HG03457 (cell line): ENCODE results near the gene CYP51A1.
"Not testable (repeated sequence)": the region's sequence is repeated elsewhere in the genome, so short reads cannot be mapped to it uniquely, and the experiment has no call there.

Experiments
- ATAC-seq: cut with Tn5 transposase; IDR thresholded peaks from one replicate; pipeline ENCODE4 v1.9.1; 2021; ENCODE audit warnings: moderate number of reproducible peaks; ENCODE audit not compliant: unreplicated experiment

CYP51A1 gene

DNA sequence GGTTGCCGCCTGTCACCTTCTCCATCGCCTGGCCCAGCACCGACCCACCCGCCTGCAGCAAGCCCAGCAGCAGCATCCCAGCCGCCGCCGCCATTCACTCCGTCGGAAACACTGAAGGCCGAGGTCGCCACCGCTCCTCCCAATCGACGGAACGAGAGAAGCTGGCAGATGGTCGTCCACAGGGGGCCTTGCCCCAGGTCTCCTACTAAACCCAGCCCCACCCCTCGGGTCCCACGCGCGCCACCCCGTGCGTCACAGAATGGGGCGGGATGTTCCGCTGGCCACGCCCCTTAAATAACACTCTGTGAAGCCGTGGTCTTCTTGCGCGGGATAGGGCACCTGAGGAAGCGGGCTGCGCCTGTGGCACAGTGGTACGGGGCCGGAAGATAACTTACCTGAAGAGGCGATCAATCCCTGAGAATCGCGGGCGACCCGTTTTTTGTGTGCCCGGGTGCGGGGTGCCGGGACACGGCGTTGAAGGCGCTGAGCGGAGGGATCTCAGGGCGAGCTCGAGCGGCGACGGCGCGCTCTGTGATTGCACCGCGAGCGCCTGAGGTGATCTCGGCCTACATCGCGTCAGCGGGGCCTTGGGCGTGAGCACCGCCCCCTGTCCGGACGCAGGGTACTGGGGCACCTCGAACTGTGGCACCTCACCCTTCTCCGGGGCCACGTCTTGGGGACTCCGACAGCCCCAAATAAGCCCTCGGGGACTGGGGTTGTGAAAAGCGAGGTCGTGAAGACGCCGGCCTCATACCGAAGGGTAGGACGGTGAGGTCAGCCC, at the start of gene CYP51A1:
CYP51A1 (minus strand) TSS at position 207 of the 781 bp plus-strand sequence; CDS start at position 94, 113 bp downstream.
- ATAC-seq, result peak; percentile 90

DNA sequence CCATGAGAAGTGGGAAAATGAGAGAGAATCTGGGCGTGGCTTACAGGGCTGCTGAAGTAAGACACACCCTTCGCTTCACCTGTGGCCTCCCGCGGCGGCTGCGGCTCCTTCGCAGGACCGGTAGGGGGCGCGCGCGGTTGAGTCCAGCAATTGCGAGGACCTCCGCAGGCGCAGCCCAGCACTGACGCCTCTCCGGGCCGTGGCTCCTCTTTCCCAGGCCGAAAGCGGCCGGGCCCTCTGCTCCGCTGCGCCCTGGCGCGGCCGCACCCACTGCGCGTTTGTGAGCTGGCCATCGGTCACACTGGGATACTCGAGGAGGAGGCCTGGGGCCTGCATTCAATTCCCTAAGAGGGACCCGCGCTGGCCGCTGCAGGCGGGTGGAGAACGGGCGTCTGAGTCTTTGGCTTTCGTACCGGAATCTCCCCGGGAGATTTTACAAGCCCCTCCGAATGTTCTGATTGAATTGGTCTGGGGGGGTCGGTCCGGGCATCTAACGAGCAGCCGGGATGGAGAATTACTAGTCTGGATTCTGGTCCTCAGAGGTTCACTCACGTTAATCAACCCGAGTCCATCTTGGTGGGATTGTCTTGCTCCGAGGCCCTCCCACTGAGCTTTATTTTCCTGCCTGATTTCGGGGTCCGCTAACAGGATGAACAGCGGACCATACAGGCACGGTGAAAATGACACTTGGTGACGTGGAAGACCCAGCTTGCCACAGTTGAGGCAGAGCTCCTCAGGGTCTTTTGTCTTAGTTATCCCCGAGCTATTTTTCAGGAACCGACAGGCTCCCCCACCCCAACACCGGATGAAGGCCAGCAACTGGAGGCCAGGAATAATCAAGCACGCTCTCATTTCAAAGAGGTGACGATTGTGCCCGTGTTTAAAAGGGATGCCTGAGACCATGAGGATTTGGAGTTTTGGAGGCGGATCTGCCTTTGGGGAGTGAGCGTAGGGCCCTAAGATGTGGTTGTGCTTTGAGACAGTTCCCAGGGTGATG, 44.9 kb upstream of the CYP51A1 start, which contains the start of gene LRRD1:
LRRD1 (minus strand) TSS at position 215 of the 997 bp plus-strand sequence. CDS start 13,940 bp downstream, outside the sequence.
- peak; percentile 100 for ATAC-seq

DNA sequence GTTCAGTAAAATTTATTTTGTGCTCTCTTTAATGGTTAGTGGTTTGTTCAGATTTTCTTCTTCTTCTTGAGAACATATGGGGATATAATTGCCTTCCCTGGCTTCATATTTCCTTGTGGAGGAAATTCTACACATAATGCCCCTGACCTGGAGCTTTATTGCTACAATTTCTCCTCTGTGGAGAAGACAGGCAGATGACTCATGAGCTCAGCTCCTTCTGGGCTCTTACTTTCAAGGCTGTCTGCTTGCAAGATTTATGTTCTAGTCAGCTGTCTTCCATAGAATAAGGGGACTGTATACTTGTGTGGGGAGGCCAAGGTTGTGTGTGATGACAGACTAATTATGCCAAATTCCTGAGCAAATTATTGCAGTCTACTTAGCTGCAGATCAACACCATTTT, 43.1 kb upstream of the CYP51A1 start:
- ATAC-seq, result no peak

DNA sequence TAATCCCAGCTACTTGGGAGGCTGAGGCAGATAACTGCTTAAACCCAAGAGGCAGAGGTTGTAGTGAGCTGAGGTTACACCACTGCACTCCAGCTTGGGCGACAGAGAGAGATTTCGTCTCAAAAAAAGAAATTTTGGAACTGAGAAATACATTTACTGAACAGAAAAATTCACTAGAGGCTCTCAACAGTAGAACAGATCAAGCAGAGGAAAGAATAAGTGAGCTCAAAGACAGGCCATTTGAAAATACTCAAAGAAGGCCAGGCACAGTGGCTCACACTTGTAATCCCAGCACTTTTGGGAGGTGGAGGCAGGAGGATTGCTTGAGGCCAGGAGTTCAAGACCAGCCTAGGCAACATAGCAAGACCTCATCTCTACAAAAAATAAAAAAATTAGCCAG, 35.3 kb upstream of the CYP51A1 start:
- ATAC-seq, result not testable (repeated sequence)

DNA sequence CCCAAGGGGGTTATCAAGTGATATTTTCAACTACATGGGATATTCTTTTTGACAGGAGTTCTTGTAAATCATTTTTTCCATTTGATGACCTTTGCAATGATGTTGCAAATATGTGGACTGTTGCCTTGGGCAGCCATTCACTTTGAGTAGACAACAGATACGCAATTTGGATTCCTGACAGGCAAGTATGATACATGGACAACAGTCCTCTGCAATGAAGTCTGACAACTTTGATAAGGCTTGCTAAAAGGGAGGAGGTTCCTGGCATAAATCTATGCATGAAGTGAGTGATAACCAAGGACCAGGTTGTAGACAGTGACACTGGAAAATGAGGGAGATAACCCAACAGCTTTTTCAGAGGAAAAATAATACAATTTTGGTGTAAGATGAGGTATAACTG, 27.0 kb upstream of the CYP51A1 start:
- ATAC-seq, result no peak

DNA sequence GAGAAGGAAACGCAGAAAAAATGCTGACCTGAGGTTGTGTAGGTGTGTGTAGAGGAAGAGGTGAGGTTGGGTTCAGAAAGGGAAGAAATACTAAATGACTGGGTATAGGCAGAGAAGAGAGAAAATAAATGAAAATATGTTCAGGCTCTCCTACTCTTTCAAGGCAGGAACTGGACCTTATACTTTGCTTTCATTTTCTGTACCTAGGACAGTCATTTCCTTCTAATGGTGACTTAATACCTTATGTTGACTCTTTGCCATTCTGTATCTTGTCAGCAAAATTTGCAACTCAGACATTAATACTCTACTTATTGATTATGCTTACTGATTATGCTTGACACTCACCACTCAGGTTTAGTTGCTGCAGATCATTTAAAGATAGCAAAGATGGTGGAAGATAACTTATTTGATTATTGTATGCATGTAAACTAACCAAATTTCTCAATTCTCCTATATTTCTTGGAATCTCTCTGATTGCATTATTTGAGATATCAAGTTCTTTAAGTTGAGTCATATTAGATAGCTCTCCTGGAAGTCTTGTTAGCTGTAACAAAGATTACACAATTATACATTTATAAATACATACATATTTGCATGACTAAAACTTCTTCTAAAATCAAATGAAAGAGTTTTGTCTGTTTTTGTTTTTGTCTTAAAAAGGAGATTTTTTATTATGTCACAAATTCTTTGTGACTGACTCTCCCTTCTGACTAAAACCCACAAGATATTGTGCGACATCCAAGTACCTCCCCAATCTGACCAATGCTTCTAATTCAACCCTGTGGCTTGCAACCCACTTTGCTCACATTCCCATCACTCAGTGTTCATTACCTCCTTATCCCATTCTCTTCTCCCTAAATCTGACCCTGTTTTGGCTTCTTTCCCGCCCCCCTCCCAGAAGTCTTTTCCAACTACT, 24.6 kb upstream of the CYP51A1 start:
- peak; percentile 65 for ATAC-seq

DNA sequence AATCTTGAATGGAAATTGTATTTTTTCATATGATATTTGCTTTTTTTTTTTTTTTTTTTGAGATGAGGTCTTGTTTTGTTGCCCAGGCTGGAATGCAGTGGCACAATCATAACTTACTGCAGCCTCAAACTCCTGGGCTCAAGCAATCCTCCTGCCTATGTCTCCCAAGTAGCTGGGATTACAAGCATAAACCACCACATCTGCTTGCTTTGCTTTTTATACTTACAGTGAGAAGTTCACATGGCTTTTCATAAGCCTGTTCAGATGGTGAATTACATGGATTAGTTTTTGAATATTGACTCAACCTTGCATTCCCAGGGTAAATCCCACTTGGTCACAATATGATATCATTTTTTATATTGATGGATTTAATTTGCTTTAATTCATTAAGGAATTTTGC, 22.7 kb upstream of the CYP51A1 start:
- ATAC-seq, result no peak

DNA sequence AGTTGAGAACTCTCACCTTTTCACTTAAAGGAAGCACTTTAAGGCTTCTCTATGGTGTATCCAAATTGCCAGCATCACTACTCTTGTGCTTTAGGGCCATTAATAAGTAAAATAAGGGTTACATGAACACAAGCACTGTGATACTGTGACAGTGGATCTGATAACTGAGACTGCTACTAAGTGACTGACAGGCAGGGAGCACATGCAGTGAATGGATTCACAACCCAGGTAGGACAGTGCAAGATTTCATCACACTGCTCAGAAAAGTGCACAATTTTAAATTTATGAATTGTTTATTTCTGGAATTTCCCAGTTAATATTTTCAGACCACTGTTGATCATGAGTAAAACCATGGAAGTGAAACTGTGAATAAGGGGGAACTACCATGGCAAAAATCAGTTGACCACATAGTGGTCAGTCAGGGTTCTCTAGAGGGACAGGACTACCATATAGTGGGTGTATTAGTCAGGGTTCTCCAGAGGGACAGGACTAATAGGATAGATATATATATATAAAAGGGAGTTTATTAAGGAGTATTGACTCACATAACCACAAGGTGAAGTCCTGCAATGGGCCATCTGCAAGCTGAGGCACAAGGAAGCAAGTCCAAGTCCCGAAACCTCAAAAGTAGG, 20.9 kb upstream of the CYP51A1 start:
- no peak for ATAC-seq

DNA sequence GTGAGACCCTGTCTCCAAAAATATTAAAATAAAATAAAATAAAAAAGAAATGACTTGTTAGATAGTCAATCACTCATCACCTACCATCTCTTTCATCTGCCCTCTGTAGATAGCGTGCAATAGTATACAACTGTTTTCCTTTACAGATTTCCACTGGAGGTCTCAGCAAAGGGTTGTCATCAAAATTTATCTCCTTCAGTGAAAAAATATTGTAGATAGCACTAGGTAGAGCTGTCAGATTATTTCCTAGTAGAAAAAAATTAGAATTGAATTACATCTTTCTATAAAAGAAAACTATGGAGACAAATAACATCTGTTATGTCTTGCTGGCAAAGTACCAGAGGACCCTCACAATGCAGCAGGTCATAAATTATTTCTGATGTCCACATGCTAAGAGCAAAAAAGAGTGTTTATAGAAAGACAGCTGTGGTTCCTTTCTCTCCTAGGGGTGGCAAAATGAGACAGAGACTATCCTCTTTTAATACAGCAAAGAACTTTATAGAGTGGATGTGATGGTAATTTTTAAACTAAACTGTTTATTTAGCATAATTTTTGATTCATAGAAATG, 16.3 kb upstream of the CYP51A1 start:
- ATAC-seq, result no peak

DNA sequence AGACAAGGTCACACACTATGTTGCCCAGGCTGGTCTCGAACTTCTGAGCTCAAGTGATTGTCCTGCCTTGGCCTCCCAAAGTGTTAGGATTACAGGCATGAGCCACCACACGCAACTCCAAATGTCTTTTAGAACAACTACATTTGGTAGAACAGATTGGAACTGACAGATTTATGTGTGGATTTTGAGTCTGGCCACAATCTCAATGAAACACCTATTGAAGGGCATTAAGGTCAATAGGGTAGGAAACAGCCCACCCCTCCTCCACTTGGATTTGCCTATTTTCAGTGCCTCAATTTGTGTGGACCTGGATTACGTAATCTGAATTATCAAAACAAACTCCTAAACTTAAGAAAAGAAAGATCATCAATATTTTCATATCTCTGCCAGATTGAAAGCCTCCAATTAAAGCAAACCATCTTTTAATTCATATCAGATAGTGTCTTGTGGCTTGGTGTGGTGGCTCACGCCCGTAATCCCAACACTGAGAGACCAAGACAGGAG, 15.5 kb upstream of the CYP51A1 start:
- ATAC-seq, result no peak

DNA sequence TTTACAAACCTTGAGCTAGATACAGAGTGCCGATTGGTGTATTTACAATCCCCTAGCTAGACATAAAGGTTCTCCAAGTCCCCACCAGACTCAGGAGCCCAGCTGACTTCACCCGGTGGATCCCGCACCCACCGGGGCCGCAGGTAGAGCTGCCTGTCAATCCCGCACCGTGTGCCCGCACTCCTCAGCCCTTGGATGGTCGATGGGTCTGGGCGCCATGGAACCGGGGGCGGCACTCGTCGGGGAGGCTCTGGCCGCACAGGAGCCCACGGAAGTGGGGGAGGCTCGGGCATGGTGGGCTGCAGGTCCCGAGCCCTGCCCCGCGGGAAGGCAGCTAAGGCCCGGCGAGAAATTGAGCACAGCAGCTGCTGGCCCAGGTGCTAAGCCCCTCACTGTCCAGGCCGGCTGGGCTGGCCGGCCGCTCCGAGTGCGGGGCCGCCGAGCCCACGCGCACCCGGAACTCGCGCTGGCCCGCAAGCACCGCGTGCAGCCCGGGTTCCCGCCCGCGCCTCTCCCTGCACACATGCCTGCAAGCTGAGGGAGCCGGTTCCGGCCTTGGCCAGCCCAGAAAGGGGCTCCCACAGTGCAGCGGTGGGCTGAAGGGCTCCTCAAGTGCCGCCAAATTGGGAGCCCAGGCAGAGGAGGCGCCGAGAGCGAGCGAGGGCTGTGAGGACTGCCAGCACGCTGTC, 9.1 kb upstream of the CYP51A1 start:
- not testable (repeated sequence) for ATAC-seq

DNA sequence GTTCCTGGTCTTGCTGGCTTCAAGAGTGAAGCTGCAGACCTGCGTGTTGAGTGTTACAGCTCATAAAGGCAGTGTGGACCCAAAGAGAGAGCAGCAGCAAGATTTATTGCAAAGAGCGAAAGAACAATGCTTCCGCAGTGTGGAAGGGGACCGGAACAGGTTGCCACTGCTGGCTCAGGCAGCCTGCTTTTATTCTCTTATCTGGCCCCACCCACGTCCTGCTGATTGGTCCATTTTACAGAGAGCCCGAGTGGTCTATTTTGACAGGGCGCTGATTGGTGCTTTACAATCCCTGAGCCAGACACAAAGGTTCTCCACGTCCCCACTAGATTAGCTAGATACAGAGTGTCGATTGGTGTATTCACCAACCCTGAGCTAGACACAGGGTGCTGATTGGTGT, 8.5 kb upstream of the CYP51A1 start:
- ATAC-seq, result not testable (repeated sequence)

DNA sequence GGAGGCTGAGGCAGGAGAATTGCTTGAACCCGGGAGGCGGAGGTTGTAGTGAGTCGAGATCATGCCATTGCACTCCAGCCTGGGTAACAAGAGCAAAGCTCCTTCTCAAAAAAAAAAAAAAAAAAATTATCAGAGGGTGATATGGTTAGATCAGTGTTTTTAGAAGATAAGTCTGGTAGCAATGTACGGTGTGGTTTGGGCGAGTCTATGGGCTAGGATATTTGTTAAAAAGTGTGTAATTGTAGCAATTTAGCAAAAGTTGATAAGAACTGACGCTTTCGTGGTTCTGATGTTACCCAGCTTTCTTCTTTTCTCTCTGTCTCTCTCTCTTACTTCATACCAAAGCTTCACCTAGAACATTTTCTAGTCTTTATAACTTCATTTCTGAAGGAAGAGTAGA, 6.9 kb upstream of the CYP51A1 start:
- ATAC-seq, result no peak

DNA sequence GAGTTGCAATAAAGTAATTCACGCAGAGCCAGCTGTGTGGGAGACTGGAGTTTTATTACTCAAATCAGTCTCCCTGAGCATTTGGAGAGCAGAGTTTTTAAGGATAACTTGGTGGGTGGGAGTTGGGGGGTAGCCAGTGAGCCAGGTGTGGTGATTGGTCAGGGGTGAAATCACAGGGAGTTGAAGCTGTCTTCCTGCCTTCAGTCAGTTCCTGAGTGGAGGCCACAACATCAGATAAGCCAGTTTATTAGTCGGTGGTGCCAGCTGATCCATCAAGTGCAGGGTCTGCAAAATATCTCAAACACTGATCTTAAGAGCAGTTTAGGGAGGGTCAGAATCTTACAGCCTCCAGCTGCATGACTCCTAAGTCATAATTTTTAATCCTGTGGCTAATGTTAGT, 3.3 kb upstream of the CYP51A1 start:
- ATAC-seq, result no peak

DNA sequence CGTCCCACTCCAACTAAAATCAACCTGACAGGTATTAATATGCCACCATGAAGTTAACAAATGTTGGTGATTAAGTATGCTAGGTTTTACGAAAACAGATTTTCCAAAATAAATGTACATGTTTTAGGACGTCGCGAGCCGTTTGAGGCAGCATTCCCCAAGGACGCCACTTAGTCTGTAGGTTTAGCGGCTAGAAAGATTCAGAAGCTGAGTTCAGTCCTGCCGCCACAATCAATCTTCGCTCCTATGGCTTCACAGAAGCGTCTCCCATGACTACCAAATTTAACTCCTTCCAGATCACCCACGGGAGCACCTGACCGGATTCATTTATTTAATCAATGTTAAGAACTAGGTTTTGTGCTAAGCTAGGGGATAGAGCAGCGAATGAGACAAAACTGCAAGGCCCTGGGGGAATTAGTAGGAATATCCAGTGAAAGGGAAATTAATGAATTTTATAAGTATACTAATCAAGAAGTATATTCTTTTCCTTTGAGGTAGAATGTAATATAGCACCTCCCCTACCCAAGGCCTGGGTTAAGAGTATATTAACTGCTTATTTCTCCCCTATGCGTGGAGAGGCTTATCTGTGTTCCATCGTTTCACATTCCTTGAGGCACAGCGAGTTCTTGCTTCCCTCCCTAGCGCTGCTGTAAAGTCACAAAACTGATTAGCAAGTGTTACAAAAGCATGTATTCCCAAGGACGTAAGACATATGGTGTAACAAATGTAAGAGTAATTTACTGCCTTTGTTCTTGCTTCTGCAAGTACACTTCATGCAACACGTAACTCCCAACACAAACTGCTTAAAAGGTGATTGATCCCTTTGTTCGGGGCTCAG, 994 bp upstream of the CYP51A1 start:
- ATAC-seq, result no peak

DNA sequence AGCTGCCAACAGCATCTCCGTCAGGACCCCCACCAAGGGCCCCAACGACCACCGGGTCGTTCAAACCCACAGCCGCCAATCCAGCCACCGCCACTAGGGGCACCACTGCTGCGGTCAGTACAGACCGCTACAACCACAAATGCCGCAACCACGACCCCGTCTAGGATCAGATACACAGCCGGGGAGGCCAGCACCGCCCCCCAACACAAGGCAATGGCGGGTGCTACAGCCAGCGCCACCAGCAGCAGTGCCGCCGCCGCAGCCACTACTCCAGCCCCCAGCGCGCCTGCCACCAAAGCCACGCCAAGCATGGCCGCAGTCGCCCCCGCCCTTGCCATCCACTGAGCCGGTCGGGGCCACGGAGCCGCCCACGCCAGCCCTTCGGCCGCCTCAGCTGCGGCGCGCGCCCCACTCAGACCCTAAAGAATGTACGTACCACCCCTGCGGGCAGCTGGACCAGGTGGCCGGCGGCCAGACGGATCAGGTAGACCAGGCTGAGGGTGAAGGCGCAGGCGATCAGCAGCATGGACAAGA, 473 bp downstream of the CYP51A1 start:
- peak; percentile 17 for ATAC-seq

DNA sequence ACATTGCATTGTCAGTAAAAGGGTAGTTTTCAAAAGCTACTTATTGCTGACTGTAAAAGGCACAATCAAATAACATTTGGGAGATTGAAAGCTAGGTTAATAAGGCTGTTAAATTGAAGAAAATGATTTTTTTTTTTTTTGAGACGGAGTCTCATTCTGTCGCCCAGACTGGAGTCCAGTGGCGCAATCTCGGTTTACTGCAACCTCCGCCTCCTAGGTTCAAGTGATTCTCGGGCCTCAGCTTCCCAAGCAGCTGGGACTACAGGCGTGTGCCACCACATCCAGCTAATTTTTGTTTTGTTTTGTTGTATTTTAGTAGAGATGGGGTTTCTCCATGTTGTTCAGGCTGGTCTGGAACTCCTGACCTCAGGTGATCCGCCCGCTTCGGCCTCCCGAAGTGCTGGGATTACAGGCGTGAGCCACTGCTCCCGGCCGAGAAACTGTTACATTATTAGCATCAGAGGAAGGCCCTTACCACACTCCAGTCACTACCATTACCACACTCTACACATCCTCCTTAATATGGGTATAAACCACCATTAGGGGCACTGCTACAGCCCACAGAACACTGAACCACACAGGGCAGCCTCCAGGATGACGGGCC, 1.0 kb downstream of the CYP51A1 start:
- peak; percentile 18 for ATAC-seq
